Body of pancreas (tissue), 4 donors: ENCODE results near the gene ELAPOR1.

ENCODE experiments used
- CTCF ChIP-seq, 7 experiments: fragments of 450-650 bp in 4 of 7; fragments of 200-600 bp in 3 of 7; sonication (generic) in 3 of 7; IDR thresholded peaks; one replicate each; pipeline ENCODE4 v1.5.1; 2016 to 2019; ENCODE audit warnings: antibody characterized with exemption in 7 of 7
- POLR2A ChIP-seq, 3 donors: fragments of 450-650 bp; IDR thresholded peaks; one replicate each; pipeline ENCODE4 v1.6.1; 2016; ENCODE audit warnings: antibody characterized with exemption in 3 of 3, mild to moderate bottlenecking in 2 of 3

GRCh38 chr1:109148987-109149561 lies 35.2 kb downstream of the ELAPOR1 start:
- TF ChIP-seq POLR2A (IDR thresholded peaks at IDR 0.05) (no peak), CTCF (IDR thresholded peaks at IDR 0.05) (no peak)
